ENCODE measurements around the gene ROR1. TPM values are rescaled to one million over a fixed set of nuclear protein-coding genes. Genes with fewer than 3 reads are reported as not detected.

The ROR1 gene
- total and polyA plus RNA-seq, 9 donors, result 7.2 to 22.4 (median 11.4) TPM

- WGBS (ENCODE audit: insufficient coverage), result 65% methylated on average over 6 of the region's 7 CpGs
- DNase-seq, result peak; percentile 70
- Histone ChIP-seq H3K4me1 (ENCODE audit: control insufficient read depth, insufficient read depth, low read length) (no peaks in the 10 kb centered on the region), H3K27ac (ENCODE audit: low read length) (no peak overlapping the region), H3K4me3 (ENCODE audit: low read length) (no peak overlapping the region), H3K36me3 (ENCODE audit: control insufficient read depth, insufficient read depth, low read length) (no peaks in the 10 kb centered on the region), H3K27me3 (ENCODE audit: control insufficient read depth, insufficient read depth, low read length) (no peaks in the 10 kb centered on the region), H3K9me3 (replicated peaks; ENCODE audit: control insufficient read depth, low read depth, low read length) (no peaks in the 10 kb centered on the region)
Observed at GRCh38 chr1:63975481-63975880, 201.7 kb downstream of the ROR1 start.

GRCh38 chr1:63976006-63976405, 202.2 kb downstream of the ROR1 start:
- Histone ChIP-seq H3K27me3 (ENCODE audit: control insufficient read depth, insufficient read depth, low read length) (no peaks in the 10 kb centered on the region), H3K36me3 (ENCODE audit: control insufficient read depth, insufficient read depth, low read length) (no peaks in the 10 kb centered on the region), H3K4me1 (ENCODE audit: control insufficient read depth, insufficient read depth, low read length) (no peaks in the 10 kb centered on the region), H3K9me3 (replicated peaks; ENCODE audit: control insufficient read depth, low read depth, low read length) (no peaks in the 10 kb centered on the region), H3K4me3 (ENCODE audit: low read length) (no peak overlapping the region), H3K27ac (ENCODE audit: low read length) (peak overlapping the region; percentile 9)
- no CpG with 5 or more reads among the region's 1 CpG for WGBS (ENCODE audit: insufficient coverage)
- DNase-seq, result no peak

GRCh38 chr1:63977466-63977865, 203.6 kb downstream of the ROR1 start:
- no peaks in the 10 kb centered on the region for H3K4me1 ChIP-seq (ENCODE audit: control insufficient read depth, insufficient read depth, low read length)
- DNase-seq, result no peak
- H3K27me3 ChIP-seq (ENCODE audit: control insufficient read depth, insufficient read depth, low read length), result no peaks in the 10 kb centered on the region
- 100% methylated on average over 1 of the region's 1 CpG for WGBS (ENCODE audit: insufficient coverage)
- H3K36me3 ChIP-seq (ENCODE audit: control insufficient read depth, insufficient read depth, low read length), result no peaks in the 10 kb centered on the region
- H3K9me3 ChIP-seq (replicated peaks; ENCODE audit: control insufficient read depth, low read depth, low read length), result no peaks in the 10 kb centered on the region
- H3K4me3 ChIP-seq (ENCODE audit: low read length), result no peak overlapping the region
- no peak overlapping the region for H3K27ac ChIP-seq (ENCODE audit: low read length)

- Histone ChIP-seq H3K36me3 (ENCODE audit: control insufficient read depth, insufficient read depth, low read length) (no peaks in the 10 kb centered on the region), H3K9me3 (replicated peaks; ENCODE audit: control insufficient read depth, low read depth, low read length) (no peaks in the 10 kb centered on the region), H3K4me3 (ENCODE audit: low read length) (no peak overlapping the region), H3K4me1 (ENCODE audit: control insufficient read depth, insufficient read depth, low read length) (peaks cover 3% of the 10 kb centered on the region), H3K27me3 (ENCODE audit: control insufficient read depth, insufficient read depth, low read length) (no peaks in the 10 kb centered on the region), H3K27ac (ENCODE audit: low read length) (no peak overlapping the region)
- no peak for DNase-seq
- 100% methylated on average over 2 of the region's 3 CpGs for WGBS (ENCODE audit: insufficient coverage)
Observed at GRCh38 chr1:63980740-63981407, 207.1 kb downstream of the ROR1 start.

GRCh38 chr1:63981408-63981773, 207.6 kb downstream of the ROR1 start:
- DNase-seq, result no peak
- no peaks in the 10 kb centered on the region for H3K9me3 ChIP-seq (replicated peaks; ENCODE audit: control insufficient read depth, low read depth, low read length)
- no peak overlapping the region for H3K27ac ChIP-seq (ENCODE audit: low read length)
- no peaks in the 10 kb centered on the region for H3K36me3 ChIP-seq (ENCODE audit: control insufficient read depth, insufficient read depth, low read length)
- no CpG with 5 or more reads among the region's 1 CpG for WGBS (ENCODE audit: insufficient coverage)
- no peak overlapping the region for H3K4me3 ChIP-seq (ENCODE audit: low read length)
- no peaks in the 10 kb centered on the region for H3K27me3 ChIP-seq (ENCODE audit: control insufficient read depth, insufficient read depth, low read length)
- H3K4me1 ChIP-seq (ENCODE audit: control insufficient read depth, insufficient read depth, low read length), result peaks cover 3% of the 10 kb centered on the region

GRCh38 chr1:63982201-63982600, 208.4 kb downstream of the ROR1 start:
- Histone ChIP-seq H3K4me1 (ENCODE audit: control insufficient read depth, insufficient read depth, low read length) (peaks cover 3% of the 10 kb centered on the region), H3K36me3 (ENCODE audit: control insufficient read depth, insufficient read depth, low read length) (no peaks in the 10 kb centered on the region), H3K4me3 (ENCODE audit: low read length) (no peak overlapping the region), H3K27me3 (ENCODE audit: control insufficient read depth, insufficient read depth, low read length) (no peaks in the 10 kb centered on the region), H3K9me3 (replicated peaks; ENCODE audit: control insufficient read depth, low read depth, low read length) (no peaks in the 10 kb centered on the region), H3K27ac (ENCODE audit: low read length) (no peak overlapping the region)
- DNase-seq, result no peak
- WGBS (ENCODE audit: insufficient coverage), result no CpG with 5 or more reads among the region's 3 CpGs

- no peaks in the 10 kb centered on the region for H3K27me3 ChIP-seq (ENCODE audit: control insufficient read depth, insufficient read depth, low read length)
- H3K4me1 ChIP-seq (ENCODE audit: control insufficient read depth, insufficient read depth, low read length), result peaks cover 3% of the 10 kb centered on the region
- H3K27ac ChIP-seq (ENCODE audit: low read length), result no peak overlapping the region
- no peak for DNase-seq
- no peaks in the 10 kb centered on the region for H3K9me3 ChIP-seq (replicated peaks; ENCODE audit: control insufficient read depth, low read depth, low read length)
- 53% methylated on average over 3 of the region's 7 CpGs for WGBS (ENCODE audit: insufficient coverage)
- no peaks in the 10 kb centered on the region for H3K36me3 ChIP-seq (ENCODE audit: control insufficient read depth, insufficient read depth, low read length)
- H3K4me3 ChIP-seq (ENCODE audit: low read length), result no peak overlapping the region
Observed at GRCh38 chr1:63983391-63984256, 209.8 kb downstream of the ROR1 start.

- Histone ChIP-seq H3K4me1 (ENCODE audit: control insufficient read depth, insufficient read depth, low read length) (peaks cover 3% of the 10 kb centered on the region), H3K27me3 (ENCODE audit: control insufficient read depth, insufficient read depth, low read length) (no peaks in the 10 kb centered on the region), H3K9me3 (replicated peaks; ENCODE audit: control insufficient read depth, low read depth, low read length) (no peaks in the 10 kb centered on the region), H3K36me3 (ENCODE audit: control insufficient read depth, insufficient read depth, low read length) (no peaks in the 10 kb centered on the region), H3K4me3 (ENCODE audit: low read length) (no peak overlapping the region), H3K27ac (ENCODE audit: low read length) (peak overlapping the region; percentile 72)
- peak; percentile 91 for DNase-seq
- no CpG with 5 or more reads among the region's 4 CpGs for WGBS (ENCODE audit: insufficient coverage)
Observed at GRCh38 chr1:63984257-63984929, 210.6 kb downstream of the ROR1 start.

- H3K4me3 ChIP-seq (ENCODE audit: low read length), result no peak overlapping the region
- no CpG with 5 or more reads among the region's 5 CpGs for WGBS (ENCODE audit: insufficient coverage)
- H3K27ac ChIP-seq (ENCODE audit: low read length), result peak overlapping the region; percentile 72
- no peaks in the 10 kb centered on the region for H3K27me3 ChIP-seq (ENCODE audit: control insufficient read depth, insufficient read depth, low read length)
- DNase-seq, result no peak
- no peaks in the 10 kb centered on the region for H3K36me3 ChIP-seq (ENCODE audit: control insufficient read depth, insufficient read depth, low read length)
- H3K9me3 ChIP-seq (replicated peaks; ENCODE audit: control insufficient read depth, low read depth, low read length), result no peaks in the 10 kb centered on the region
- peaks cover 3% of the 10 kb centered on the region for H3K4me1 ChIP-seq (ENCODE audit: control insufficient read depth, insufficient read depth, low read length)
Observed at GRCh38 chr1:63984930-63985290, 211.1 kb downstream of the ROR1 start.

- Histone ChIP-seq H3K27me3 (ENCODE audit: control insufficient read depth, insufficient read depth, low read length) (no peaks in the 10 kb centered on the region), H3K4me1 (ENCODE audit: control insufficient read depth, insufficient read depth, low read length) (peaks cover 3% of the 10 kb centered on the region), H3K4me3 (ENCODE audit: low read length) (no peak overlapping the region), H3K9me3 (replicated peaks; ENCODE audit: control insufficient read depth, low read depth, low read length) (no peaks in the 10 kb centered on the region), H3K27ac (ENCODE audit: low read length) (no peak overlapping the region), H3K36me3 (ENCODE audit: control insufficient read depth, insufficient read depth, low read length) (no peaks in the 10 kb centered on the region)
- WGBS (ENCODE audit: insufficient coverage), result no CpG with 5 or more reads among the region's 2 CpGs
- no peak for DNase-seq
Observed at GRCh38 chr1:63987014-63987627, 213.3 kb downstream of the ROR1 start.
